ENCODE measurements around the gene AFAP1.

Gene AFAP1

GRCh38 chr4:7723625-7724024, 216.0 kb downstream of the AFAP1 start:
- CTCF ChIA-PET = no interaction called here
- H3K27ac ChIP-seq = no peak overlapping the region
- POLR2A ChIA-PET (ENCODE audit: low non-redundant PET) = no interaction called here
- no peak for DNase-seq (ENCODE audit: low spot score)
- TF ChIP-seq CTCF (conservative IDR thresholded peaks at IDR 0.05; ENCODE audit: low read depth) = no peak

- DNase-seq (ENCODE audit: low spot score) = no peak
- CTCF ChIA-PET = interaction anchor here (0.6 kb wide), 1 partner anchor 307 kb away, joined by 3 read pairs; no protein-coding TSS in a partner anchor
- POLR2A ChIA-PET (ENCODE audit: low non-redundant PET) = no interaction called here
- no peak for TF ChIP-seq CTCF (conservative IDR thresholded peaks at IDR 0.05; ENCODE audit: low read depth)
- H3K27ac ChIP-seq = no peak overlapping the region
Observed at GRCh38 chr4:7722766-7723387, 216.8 kb downstream of the AFAP1 start.

GRCh38 chr4:7721984-7722551, 217.6 kb downstream of the AFAP1 start:
- DNase-seq (ENCODE audit: low spot score) = no peak
- POLR2A ChIA-PET (ENCODE audit: low non-redundant PET) = no interaction called here
- no peak for TF ChIP-seq CTCF (conservative IDR thresholded peaks at IDR 0.05; ENCODE audit: low read depth)
- CTCF ChIA-PET = no interaction called here
- H3K27ac ChIP-seq = no peak overlapping the region

- peak; percentile 86 for TF ChIP-seq CTCF (conservative IDR thresholded peaks at IDR 0.05; ENCODE audit: low read depth)
- H3K27ac ChIP-seq = no peak overlapping the region
- peak; percentile 55 for DNase-seq (ENCODE audit: low spot score)
- ChIA-PET CTCF (interaction anchor here (0.7 to 1.4 kb wide), 2 partner anchors 206 to 257 kb away, joined by 3 to 5 read pairs; no protein-coding TSS in a partner anchor), POLR2A (ENCODE audit: low non-redundant PET) (no interaction called here)
Observed at GRCh38 chr4:7719354-7720174, 220.1 kb downstream of the AFAP1 start.

GRCh38 chr4:7717946-7718490, 221.6 kb downstream of the AFAP1 start:
- ChIA-PET CTCF (no interaction called here), POLR2A (ENCODE audit: low non-redundant PET) (no interaction called here)
- no peak overlapping the region for H3K27ac ChIP-seq
- DNase-seq (ENCODE audit: low spot score) = no peak
- TF ChIP-seq CTCF (conservative IDR thresholded peaks at IDR 0.05; ENCODE audit: low read depth) = no peak

DNA sequence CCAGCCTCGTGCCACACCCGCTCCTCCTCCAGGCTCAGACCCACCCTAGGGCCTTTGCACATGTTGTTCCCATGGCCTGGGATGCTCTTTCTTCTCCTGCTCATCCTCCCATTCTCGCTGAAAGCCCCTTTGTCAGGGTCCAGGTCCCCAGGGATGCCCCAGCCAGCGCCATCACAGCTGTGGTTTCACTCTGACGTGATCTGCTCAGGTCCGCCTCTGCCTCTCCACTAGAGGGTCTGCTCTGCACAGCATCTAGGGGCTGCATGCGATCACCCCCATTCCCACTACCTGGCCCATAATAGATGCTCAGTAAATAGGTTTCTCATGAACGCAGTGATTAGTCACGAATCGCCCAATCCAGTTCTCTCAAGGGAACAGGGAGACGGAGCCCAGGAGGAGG, 222.5 kb downstream of the AFAP1 start:
- POLR2A ChIA-PET (ENCODE audit: low non-redundant PET) = no interaction called here
- CTCF ChIA-PET = interaction anchor here (0.6 kb wide), 1 partner anchor 1080 kb away, joined by 3 read pairs; no protein-coding TSS in a partner anchor
- TF ChIP-seq CTCF (conservative IDR thresholded peaks at IDR 0.05; ENCODE audit: low read depth) = no peak

More for the DNA sequence above, 222.5 kb downstream of the AFAP1 start:
- no peak overlapping the region for H3K27ac ChIP-seq
- DNase-seq (ENCODE audit: low spot score) = no peak

All from RWPE1 (cell line).